Activated CD8-positive, alpha-beta memory T cell treated with anti-CD3 and anti-CD28 coated beads for 36 hours (primary cell): ENCODE results near the gene FGF11. TPM values are rescaled to one million over a fixed set of nuclear protein-coding genes. Genes with fewer than 3 reads are reported as not detected.

ENCODE experiments used
- CTCF ChIA-PET: fragments of 350-600 bp; sonication (Branson Sonifier 250); formaldehyde crosslinking; loops from one replicate; lab custom pipeline; 2021; ENCODE audit warnings: antibody characterized with exemption; lab: Charles Lee
- POLR2A ChIA-PET: fragments of 350-600 bp; sonication (Branson Sonifier 250); formaldehyde crosslinking; loops from one replicate; lab custom pipeline; 2021; ENCODE audit warnings: antibody characterized with exemption; lab: Charles Lee
- total RNA-seq, 2 experiments: library from RNA; stranded (reverse); gene quantifications; one replicate each; pipeline ENCODE4 v1.2.3, GENCODE V29; 2021

FGF11 gene
- total RNA-seq, 2 experiments from 2014 or later = 2.0 to 2.1 TPM

DNA sequence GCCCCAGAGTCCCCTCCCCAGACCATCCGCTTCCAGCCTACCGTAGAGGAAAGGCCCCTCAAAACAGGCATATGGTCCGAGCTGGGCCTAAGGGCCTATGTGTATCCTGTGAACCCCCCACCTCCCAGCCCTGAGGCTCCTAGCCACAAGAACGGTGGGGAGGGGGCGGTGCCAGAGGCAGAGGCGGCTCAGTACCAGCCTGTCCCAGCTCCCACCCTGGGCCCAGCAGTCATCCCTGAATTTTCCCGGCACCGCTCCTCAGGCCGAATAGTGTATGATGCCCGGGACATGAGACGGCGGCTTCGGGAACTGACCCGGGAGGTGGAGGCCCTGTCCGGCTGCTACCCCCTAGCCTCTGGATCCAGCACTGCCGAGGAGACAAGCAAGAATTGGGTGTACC, 18.1 kb upstream of the FGF11 start:
- ChIA-PET CTCF (no interaction called here), POLR2A (no interaction called here)

- POLR2A ChIA-PET = no interaction called here
- CTCF ChIA-PET = interaction anchor here (0.8 to 0.9 kb wide), 2 partner anchors 13 to 87 kb away, joined by 3 to 4 read pairs; partner anchors contain the start of gene ACAP1
Measured at GRCh38 chr17:7423679-7424078, 15.6 kb upstream of the FGF11 start.

- POLR2A ChIA-PET = interaction anchor here (0.5 to 0.6 kb wide), 2 partner anchors 13 to 25 kb away, joined by 3 to 7 read pairs; no protein-coding TSS in a partner anchor
- CTCF ChIA-PET = interaction anchor here (1.4 kb wide), 1 partner anchor 11 kb away, joined by 7 read pairs; no protein-coding TSS in a partner anchor
Measured at GRCh38 chr17:7425316-7425715, 14.0 kb upstream of the FGF11 start, which contains the start of gene SPEM2. TSS of gene SPEM2 (plus strand) at chr17:7425616. CDS start at chr17:7425689, 73 bp downstream.

- CTCF ChIA-PET = interaction anchor here (1.4 kb wide), 1 partner anchor 11 kb away, joined by 7 read pairs; no protein-coding TSS in a partner anchor
- POLR2A ChIA-PET = interaction anchor here (0.5 to 0.6 kb wide), 2 partner anchors 13 to 25 kb away, joined by 3 to 7 read pairs; no protein-coding TSS in a partner anchor
Measured at GRCh38 chr17:7425756-7426155, 13.6 kb upstream of the FGF11 start.

DNA sequence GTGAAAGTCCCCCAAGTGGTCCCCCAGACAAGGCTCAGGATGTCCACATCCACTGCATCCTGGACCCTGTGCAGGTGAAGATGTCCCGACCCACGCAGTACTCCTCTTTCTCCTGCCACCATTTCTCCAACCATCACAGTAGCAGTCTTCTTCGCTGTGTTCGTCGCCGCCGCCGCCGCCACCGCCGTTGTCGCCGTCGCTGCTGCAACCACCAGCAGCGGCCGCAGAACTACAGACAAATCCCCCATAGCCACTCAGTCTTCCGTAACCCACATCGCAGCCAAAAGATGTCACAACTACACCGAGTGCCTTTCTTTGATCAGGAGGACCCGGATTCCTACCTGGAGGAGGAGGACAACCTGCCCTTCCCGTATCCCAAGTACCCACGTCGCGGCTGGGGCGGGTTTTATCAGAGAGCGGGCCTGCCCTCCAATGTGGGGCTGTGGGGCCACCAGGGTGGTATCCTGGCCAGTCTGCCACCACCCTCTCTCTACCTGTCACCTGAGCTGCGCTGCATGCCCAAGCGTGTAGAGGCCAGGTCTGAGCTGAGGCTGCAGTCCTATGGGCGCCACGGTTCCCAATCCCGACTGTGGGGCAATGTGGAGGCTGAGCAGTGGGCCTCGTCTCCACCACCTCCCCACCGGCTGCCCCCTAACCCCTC, 13.0 kb upstream of the FGF11 start:
- ChIA-PET POLR2A (no interaction called here), CTCF (interaction anchor here (0.6 to 1.4 kb wide), 2 partner anchors 10 to 270 kb away, joined by 4 to 7 read pairs; no protein-coding TSS in a partner anchor)

DNA sequence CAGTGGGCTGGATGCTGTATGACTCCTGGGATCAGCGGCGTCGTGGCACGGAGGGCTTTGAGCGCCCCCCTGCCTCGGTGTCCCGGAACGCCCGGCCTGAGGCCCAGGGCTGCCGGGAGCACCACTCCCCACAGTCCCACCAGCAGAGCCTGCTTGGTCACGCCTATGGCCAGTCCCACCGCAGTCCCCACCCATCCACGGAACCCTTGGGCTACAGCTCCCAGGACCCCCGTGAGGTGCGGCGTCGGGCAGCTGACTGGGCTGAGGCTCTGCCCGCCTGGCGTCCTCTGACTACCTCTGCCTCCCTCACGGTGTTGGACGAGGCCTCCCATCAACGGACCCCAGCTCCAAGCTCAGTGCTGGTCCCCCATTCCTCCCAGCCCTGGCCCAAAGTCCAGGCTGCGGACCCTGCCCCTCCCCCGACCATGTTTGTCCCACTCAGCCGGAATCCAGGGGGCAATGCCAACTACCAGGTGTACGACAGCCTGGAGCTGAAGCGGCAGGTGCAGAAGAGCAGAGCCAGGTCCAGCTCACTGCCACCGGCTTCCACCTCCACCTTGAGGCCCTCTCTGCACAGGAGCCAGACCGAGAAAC, 12.3 kb upstream of the FGF11 start:
- ChIA-PET CTCF (interaction anchor here (1.1 kb wide), 1 partner anchor 71 kb away, joined by 3 read pairs; no protein-coding TSS in a partner anchor), POLR2A (no interaction called here)

DNA sequence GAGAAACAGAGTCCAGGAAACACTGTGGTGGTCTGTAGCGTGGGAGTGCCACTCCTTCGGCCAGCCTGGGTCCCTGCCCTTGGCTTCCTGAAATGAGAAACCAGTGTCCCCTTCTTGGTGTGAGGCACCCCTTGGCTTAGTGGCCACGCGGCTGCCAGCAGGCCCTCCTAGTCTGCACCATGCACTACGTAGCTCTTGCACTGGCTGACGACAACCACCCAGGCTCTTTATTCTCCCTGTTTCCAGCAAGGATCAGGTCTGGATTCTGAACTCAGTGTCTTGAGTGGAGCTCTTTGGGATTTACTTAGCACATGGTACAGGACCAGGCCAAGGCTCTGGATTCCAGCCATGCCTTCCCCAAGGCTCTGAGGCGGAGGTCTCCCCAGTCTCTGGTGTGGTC, 11.8 kb upstream of the FGF11 start:
- ChIA-PET CTCF (interaction anchor here (1.1 kb wide), 1 partner anchor 71 kb away, joined by 3 read pairs; no protein-coding TSS in a partner anchor), POLR2A (no interaction called here)

DNA sequence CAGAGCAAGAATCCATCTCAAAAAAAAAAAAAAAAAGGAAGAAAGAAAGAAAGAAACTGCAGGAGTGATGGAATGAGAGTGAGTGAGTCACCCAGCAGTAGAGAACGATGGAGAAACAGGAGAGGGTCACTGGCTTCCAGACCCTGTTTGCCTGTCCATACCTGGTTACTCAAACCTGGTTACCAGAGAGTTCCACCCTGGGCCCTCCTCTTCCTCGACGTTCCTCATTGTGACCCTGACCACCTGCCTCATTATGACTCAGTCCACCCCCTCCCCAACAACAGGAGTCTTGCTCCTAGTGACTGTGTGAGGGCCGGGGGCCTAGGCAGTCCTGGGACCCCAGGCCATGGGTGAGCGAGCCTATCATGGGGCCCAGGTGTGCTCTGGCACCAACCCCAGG, 10.8 kb upstream of the FGF11 start, which contains the start of gene SPEM3:
Gene SPEM3 (plus strand): TSS at position 301 of the 400 bp plus-strand sequence. CDS start 46 bp downstream, at position 347.
- ChIA-PET CTCF (interaction anchor here (0.8 kb wide), 1 partner anchor 132 kb away, joined by 4 read pairs; no protein-coding TSS in a partner anchor), POLR2A (no interaction called here)

- CTCF ChIA-PET = no interaction called here
- POLR2A ChIA-PET = interaction anchor here (0.5 kb wide), 1 partner anchor 109 kb away, joined by 3 read pairs; no protein-coding TSS in a partner anchor
Measured at GRCh38 chr17:7429722-7430121, 9.6 kb upstream of the FGF11 start.

- ChIA-PET CTCF (interaction anchor here (2.3 kb wide), 1 partner anchor 75 kb away, joined by 12 read pairs; the partner anchor contains the start of gene TMEM95), POLR2A (no interaction called here)
Measured at GRCh38 chr17:7431231-7431630, 8.1 kb upstream of the FGF11 start.

DNA sequence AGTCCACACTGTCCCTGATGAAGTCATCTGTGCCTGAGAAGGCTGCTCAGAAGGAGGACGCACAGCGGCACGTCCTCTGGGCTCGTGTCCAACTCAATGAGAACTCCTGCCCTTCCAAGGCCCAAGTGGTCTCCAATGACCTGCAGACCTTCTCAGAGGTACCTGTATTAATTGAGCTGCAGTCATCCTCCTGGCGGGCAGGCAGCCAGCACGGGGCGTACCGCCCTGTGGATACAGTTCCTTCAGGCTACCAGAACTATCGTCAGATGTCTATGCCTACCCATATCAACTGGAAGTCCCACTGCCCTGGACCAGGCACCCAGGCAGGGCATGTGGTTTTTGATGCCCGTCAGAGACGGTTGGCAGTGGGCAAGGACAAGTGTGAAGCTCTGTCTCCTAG, 7.0 kb upstream of the FGF11 start:
- POLR2A ChIA-PET = no interaction called here

GRCh38 chr17:7435676-7436555, 3.4 kb upstream of the FGF11 start:
- ChIA-PET CTCF (interaction anchor here (1.0 to 4.4 kb wide), 24 partner anchors 10 to 282 kb away, joined by 3 to 34 read pairs (median 5); partner anchors contain the start of genes CHRNB1, DNAH2, MPDU1 and PLSCR3), POLR2A (interaction anchor here (1.0 to 2.4 kb wide), 8 partner anchors 32 to 153 kb away, joined by 3 to 10 read pairs (median 4); partner anchors contain the start of genes MPDU1, POLR2A, SOX15 and TMEM256)

More for the DNA sequence above, 7.0 kb upstream of the FGF11 start:
- CTCF ChIA-PET = interaction anchor here (0.8 to 2.3 kb wide), 2 partner anchors 28 to 76 kb away, joined by 9 to 12 read pairs; partner anchors contain the start of genes TMEM256 and TMEM95

- CTCF ChIA-PET = interaction anchor here (0.6 to 4.4 kb wide), 40 partner anchors 9 to 417 kb away, joined by 3 to 34 read pairs (median 4); partner anchors contain the start of genes ACAP1, CHRNB1, DNAH2 and MPDU1
- POLR2A ChIA-PET = interaction anchor here (0.6 to 2.4 kb wide), 12 partner anchors 18 to 253 kb away, joined by 3 to 11 read pairs (median 4); partner anchors contain the start of genes MPDU1, POLR2A, SOX15 and TMEM256
Measured at GRCh38 chr17:7436556-7437368, 2.5 kb upstream of the FGF11 start.

DNA sequence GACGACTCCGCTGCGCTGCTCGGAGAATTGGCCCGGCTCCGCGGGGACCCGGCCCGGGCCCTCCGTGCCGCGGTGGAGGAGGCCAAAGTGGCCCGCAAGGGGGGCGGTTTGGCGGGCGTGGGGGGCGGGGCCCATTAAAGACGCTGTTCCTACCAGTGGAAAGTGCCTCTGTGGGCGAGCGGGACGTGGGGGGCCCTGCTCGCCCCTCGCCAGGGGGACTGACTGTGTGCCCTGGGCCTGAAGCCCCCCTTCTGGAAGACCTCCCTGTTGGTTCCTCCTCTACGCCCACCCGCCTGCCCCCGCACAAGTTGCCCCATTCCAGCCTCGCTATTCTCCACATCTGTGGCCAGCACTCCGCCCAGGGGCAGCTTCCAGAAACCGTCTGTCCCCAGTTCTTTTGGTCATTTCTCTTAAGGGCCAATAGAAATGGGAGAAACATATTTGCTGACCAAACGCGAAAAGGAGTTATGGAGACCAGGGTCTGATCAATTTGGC, 1.9 kb upstream of the FGF11 start:
- CTCF ChIA-PET = interaction anchor here (0.6 to 4.4 kb wide), 34 partner anchors 10 to 280 kb away, joined by 3 to 34 read pairs (median 4); partner anchors contain the start of genes ACAP1, DNAH2, MPDU1 and SENP3
- POLR2A ChIA-PET = interaction anchor here (0.6 to 1.2 kb wide), 5 partner anchors 17 to 252 kb away, joined by 3 to 11 read pairs (median 3); no protein-coding TSS in a partner anchor

DNA sequence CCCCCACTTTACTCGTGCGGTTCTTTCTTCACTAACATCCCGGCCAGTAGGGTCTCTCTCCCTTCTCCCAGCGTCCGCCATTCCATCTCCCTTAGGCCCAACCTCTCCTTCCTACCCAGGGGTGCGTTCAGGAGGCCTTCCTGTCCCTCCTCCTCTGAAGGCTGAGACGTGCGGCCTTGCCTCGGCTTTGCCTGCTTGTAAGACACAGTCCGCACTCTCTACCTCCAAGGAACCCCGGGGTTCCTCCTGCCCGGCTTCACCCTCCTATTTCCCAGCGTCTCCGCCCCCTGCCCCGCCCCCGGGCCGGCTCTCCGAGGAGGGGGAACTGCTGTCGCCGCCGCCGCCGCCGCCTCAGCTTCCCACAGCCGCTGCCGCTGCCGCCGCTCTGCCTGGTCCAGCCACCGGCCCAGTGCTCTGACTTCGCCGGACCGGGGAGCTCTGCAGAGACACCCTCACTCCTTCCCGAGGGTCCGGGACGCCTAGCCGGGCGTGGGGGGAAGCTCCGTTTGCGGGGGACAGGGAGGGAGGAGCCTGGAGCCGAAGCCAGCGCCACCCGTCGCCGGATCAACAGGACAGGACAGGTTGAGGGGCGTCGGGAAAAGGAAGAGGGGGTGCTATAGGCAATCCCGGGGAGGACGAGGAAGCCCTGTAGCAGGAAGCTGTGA, 1.2 kb upstream of the FGF11 start:
- ChIA-PET CTCF (interaction anchor here (0.7 to 2.3 kb wide), 5 partner anchors 38 to 123 kb away, joined by 3 to 11 read pairs (median 6); no protein-coding TSS in a partner anchor), POLR2A (interaction anchor here (0.8 kb wide), 1 partner anchor 35 kb away, joined by 3 read pairs; no protein-coding TSS in a partner anchor)
